ENCODE data around the gene SP100.

DNA sequence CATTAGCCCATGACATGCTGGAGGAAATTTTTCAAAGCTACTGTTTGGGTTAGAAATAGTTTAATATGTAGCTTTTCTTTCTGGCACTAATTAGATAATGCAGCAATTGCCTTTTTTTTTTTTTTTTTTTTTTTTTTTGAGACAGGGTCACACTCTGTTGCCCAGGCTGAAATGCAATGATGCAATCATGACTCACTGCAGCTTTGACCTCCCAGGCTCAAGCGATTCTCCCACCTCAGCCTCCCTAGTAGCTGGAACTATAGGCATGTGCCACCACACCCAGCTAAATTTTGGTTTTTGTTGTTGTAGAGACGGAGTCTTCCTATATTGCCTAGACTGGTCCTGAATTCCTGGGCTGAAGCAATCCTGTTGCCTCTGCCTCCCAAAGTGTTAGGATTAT lies 136.2 kb downstream of the SP100 start:
- TF ChIP-seq EZH2 (IDR thresholded peaks at IDR 0.05; ENCODE audit: insufficient read depth, poor library complexity, severe bottlenecking), result no peak
- TF ChIP-seq EZH2phosphoT487 (IDR thresholded peaks at IDR 0.05; ENCODE audit: insufficient read depth, low read depth), result no peak

Data from GM23248 (cell line).